ENCODE data around the gene OR2H2.

GRCh38 chr6:29577544-29577943 is 7.4 kb upstream of the OR2H2 start:
- TF ChIP-seq CTCF (IDR thresholded peaks at IDR 0.05; ENCODE audit: insufficient read depth, low read depth, low read length) (no peak), EZH2 (IDR thresholded peaks at IDR 0.05; ENCODE audit: insufficient read depth, low read length) (no peak)
